Hepatocyte (in vitro differentiated cells): ENCODE results near the gene GATAD2A. TPM values are rescaled to one million over a fixed set of nuclear protein-coding genes. Genes with fewer than 3 reads are reported as not detected.

Source experiments
- DNase-seq: peaks from one replicate; pipeline ENCODE4 v3.0.0-alpha.2; 2016; ENCODE audit warnings: low spot score
- H2AFZ ChIP-seq: fragments of 200-600 bp; sonication (generic); 2 replicates; pipeline ENCODE4 v1.6.0; 2016; ENCODE audit warnings: antibody characterized with exemption, mild to moderate bottlenecking
- H3K27ac ChIP-seq: fragments of 200-600 bp; sonication (generic); 2 replicates; pipeline ENCODE4 v1.5.1; 2016; ENCODE audit warnings: mild to moderate bottlenecking
- H3K27me3 ChIP-seq: fragments of 200-600 bp; sonication (generic); 2 replicates; pipeline ENCODE4 v1.6.1; 2016
- H3K36me3 ChIP-seq: fragments of 200-600 bp; sonication (generic); replicated peaks from 2 replicates; pipeline ENCODE4 v1.5.1; 2016; ENCODE audit warnings: low read depth; ENCODE audit not compliant: insufficient read depth
- H3K4me1 ChIP-seq: fragments of 200-600 bp; sonication (generic); 2 replicates; pipeline ENCODE4 v1.5.1; 2016; ENCODE audit warnings: mild to moderate bottlenecking, moderate library complexity; ENCODE audit not compliant: insufficient read depth
- H3K4me2 ChIP-seq: fragments of 200-600 bp; sonication (generic); 2 replicates; pipeline ENCODE4 v1.6.0; 2016
- H3K4me3 ChIP-seq: fragments of 200-600 bp; sonication (generic); 2 replicates; pipeline ENCODE4 v1.5.1; 2016; ENCODE audit warnings: mild to moderate bottlenecking
- H3K79me2 ChIP-seq: fragments of 200-600 bp; sonication (generic); 2 replicates; pipeline ENCODE4 v1.6.0; 2017; ENCODE audit warnings: mild to moderate bottlenecking
- H3K9me2 ChIP-seq: fragments of 200-600 bp; sonication (generic); replicated peaks from 2 replicates; pipeline ENCODE4 v1.6.0; 2017; ENCODE audit warnings: mild to moderate bottlenecking; ENCODE audit not compliant: insufficient read depth
- H3K9me3 ChIP-seq: fragments of 200-600 bp; sonication (generic); 2 replicates; pipeline ENCODE4 v1.5.1; 2016; ENCODE audit warnings: low read depth, mild to moderate bottlenecking
- H4K20me1 ChIP-seq: fragments of 200-600 bp; sonication (generic); 2 replicates; pipeline ENCODE4 v1.6.0; 2016; ENCODE audit warnings: mild to moderate bottlenecking; ENCODE audit not compliant: insufficient read depth, poor library complexity, severe bottlenecking
- EZH2 ChIP-seq: fragments of 200-600 bp; sonication (generic); IDR thresholded peaks from 2 replicates; pipeline ENCODE4 v1.6.1; 2016; ENCODE audit warnings: antibody characterized with exemption, mild to moderate bottlenecking, borderline replicate concordance
- EZH2phosphoT487 ChIP-seq: fragments of 200-600 bp; sonication (generic); IDR thresholded peaks from one replicate; pipeline ENCODE4 v1.6.1; 2018; ENCODE audit warnings: antibody characterized with exemption, mild to moderate bottlenecking, low read depth, moderate library complexity; ENCODE audit not compliant: unreplicated experiment, severe bottlenecking
- WGBS: methylation state at CpG from one replicate; pipeline ENCODE4 v1.1.6; 2016; ENCODE audit warnings: low lambda C conversion rate; ENCODE audit errors: missing lambda C conversion rate; 5-methylcytosine and 5-hydroxymethylcytosine counted together
- polyA plus RNA-seq: library from polyadenylated mRNA; unstranded; fragments of >200 nt; fragmentation: Nextera tagmentation; extraction: Ambion mirVana; gene quantifications from 2 replicates; pipeline ENCODE4 v1.2.1, GENCODE V29; 2016
- total RNA-seq: library from RNA; depleted of rRNA; stranded (reverse); fragments of >200 nt; gene quantifications from 2 replicates; pipeline ENCODE4 v1.2.3, GENCODE V29; 2014
- TF ChIP-seq, protein P1 (sequence below): fragments of 200-600 bp; sonication (generic); IDR thresholded peaks from 2 replicates; pipeline ENCODE4 v1.5.1; 2016; ENCODE audit warnings: antibody characterized with exemption, mild to moderate bottlenecking; ENCODE audit not compliant: poor library complexity

Gene GATAD2A
- total and polyA plus RNA-seq, 2 experiments from 2014 or later: 35.3 to 35.7 TPM

DNA sequence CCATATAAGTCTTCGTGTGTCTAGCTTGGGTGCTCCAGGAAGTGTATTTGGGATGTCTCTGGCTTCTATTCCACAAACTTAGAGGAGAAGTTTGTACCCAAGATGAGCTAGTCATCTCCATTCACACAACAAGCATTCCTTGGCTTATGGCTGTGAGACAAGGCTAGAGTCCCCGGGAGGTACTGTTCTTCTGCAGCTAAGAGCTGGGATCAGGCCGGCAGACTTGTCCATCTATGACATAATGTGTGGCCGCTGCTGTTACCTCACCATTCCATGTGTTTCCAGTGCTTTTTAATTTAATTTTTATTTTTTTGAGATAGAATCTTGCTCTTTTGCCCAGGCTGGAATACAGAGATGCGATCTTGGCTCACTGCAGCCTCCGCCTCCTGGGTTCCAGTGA lies 20.7 kb downstream of the GATAD2A start:
- Histone ChIP-seq H3K36me3 (no peaks in the 10 kb centered on the region), H3K9me3 (no peaks in the 10 kb centered on the region), H3K79me2 (peaks cover 99% of the 10 kb centered on the region), H2AFZ (no peak overlapping the region), H3K4me2 (no peak overlapping the region), H4K20me1 (peaks cover 95% of the 10 kb centered on the region), H3K27ac (no peak overlapping the region), H3K27me3 (no peaks in the 10 kb centered on the region), H3K4me1 (no peaks in the 10 kb centered on the region), H3K9me2 (no peaks in the 10 kb centered on the region), H3K4me3 (no peak overlapping the region)
- DNase-seq: no peak
- TF ChIP-seq EZH2phosphoT487: no peak
- TF ChIP-seq, protein P1, sequence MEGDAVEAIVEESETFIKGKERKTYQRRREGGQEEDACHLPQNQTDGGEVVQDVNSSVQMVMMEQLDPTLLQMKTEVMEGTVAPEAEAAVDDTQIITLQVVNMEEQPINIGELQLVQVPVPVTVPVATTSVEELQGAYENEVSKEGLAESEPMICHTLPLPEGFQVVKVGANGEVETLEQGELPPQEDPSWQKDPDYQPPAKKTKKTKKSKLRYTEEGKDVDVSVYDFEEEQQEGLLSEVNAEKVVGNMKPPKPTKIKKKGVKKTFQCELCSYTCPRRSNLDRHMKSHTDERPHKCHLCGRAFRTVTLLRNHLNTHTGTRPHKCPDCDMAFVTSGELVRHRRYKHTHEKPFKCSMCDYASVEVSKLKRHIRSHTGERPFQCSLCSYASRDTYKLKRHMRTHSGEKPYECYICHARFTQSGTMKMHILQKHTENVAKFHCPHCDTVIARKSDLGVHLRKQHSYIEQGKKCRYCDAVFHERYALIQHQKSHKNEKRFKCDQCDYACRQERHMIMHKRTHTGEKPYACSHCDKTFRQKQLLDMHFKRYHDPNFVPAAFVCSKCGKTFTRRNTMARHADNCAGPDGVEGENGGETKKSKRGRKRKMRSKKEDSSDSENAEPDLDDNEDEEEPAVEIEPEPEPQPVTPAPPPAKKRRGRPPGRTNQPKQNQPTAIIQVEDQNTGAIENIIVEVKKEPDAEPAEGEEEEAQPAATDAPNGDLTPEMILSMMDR: no peak
- WGBS: 95% methylated on average over 6 of the region's 6 CpGs

- WGBS: 95% methylated on average over 4 of the region's 4 CpGs
Observed at GRCh38 chr19:19426799-19427198, 21.3 kb downstream of the GATAD2A start.

GRCh38 chr19:19427302-19427701 lies 21.8 kb downstream of the GATAD2A start:
- Histone ChIP-seq H3K36me3 (no peaks in the 10 kb centered on the region), H3K79me2 (peaks cover 99% of the 10 kb centered on the region), H3K9me2 (no peaks in the 10 kb centered on the region), H3K9me3 (no peaks in the 10 kb centered on the region), H3K4me2 (no peak overlapping the region), H2AFZ (no peak overlapping the region), H4K20me1 (peaks cover 95% of the 10 kb centered on the region), H3K27ac (no peak overlapping the region), H3K27me3 (no peaks in the 10 kb centered on the region), H3K4me3 (no peak overlapping the region), H3K4me1 (no peaks in the 10 kb centered on the region)
- WGBS: 72% methylated on average over 3 of the region's 3 CpGs
- DNase-seq: no peak
- no peak for TF ChIP-seq EZH2phosphoT487
- TF ChIP-seq EZH2: no peak
- TF ChIP-seq, protein P1: no peak

More at GRCh38 chr19:19426799-19427198, 21.3 kb downstream of the GATAD2A start:
- no peak overlapping the region for H3K4me2 ChIP-seq
- H3K79me2 ChIP-seq: peaks cover 99% of the 10 kb centered on the region
- H4K20me1 ChIP-seq: peaks cover 95% of the 10 kb centered on the region
- H3K9me2 ChIP-seq: no peaks in the 10 kb centered on the region
- H3K9me3 ChIP-seq: no peaks in the 10 kb centered on the region
- H3K27me3 ChIP-seq: no peaks in the 10 kb centered on the region
- H3K27ac ChIP-seq: no peak overlapping the region
- DNase-seq: no peak
- TF ChIP-seq EZH2phosphoT487: no peak
- no peak for TF ChIP-seq EZH2
- TF ChIP-seq, protein P1: no peak
- H3K4me1 ChIP-seq: no peaks in the 10 kb centered on the region
- H2AFZ ChIP-seq: no peak overlapping the region
- H3K4me3 ChIP-seq: no peak overlapping the region
- no peaks in the 10 kb centered on the region for H3K36me3 ChIP-seq

GRCh38 chr19:19427944-19428343 lies 22.5 kb downstream of the GATAD2A start:
- Histone ChIP-seq H3K27me3 (no peaks in the 10 kb centered on the region), H3K36me3 (no peaks in the 10 kb centered on the region), H3K79me2 (peaks cover 100% of the 10 kb centered on the region), H3K4me1 (no peaks in the 10 kb centered on the region), H4K20me1 (peaks cover 96% of the 10 kb centered on the region), H3K27ac (no peak overlapping the region), H2AFZ (no peak overlapping the region), H3K9me3 (no peaks in the 10 kb centered on the region), H3K4me2 (no peak overlapping the region), H3K4me3 (no peak overlapping the region), H3K9me2 (no peaks in the 10 kb centered on the region)
- WGBS: 91% methylated on average over 5 of the region's 5 CpGs
- no peak for TF ChIP-seq EZH2phosphoT487
- no peak for TF ChIP-seq EZH2
- TF ChIP-seq, protein P1: no peak
- no peak for DNase-seq
